Activated CD4-positive, alpha-beta T cell treated with anti-CD3 and anti-CD28 coated beads, Interleukin-10, Interleukin-2, amounts not matched to agents 100 ng/mL and 50 ng/mL, durations not matched to agents 16 hours and 8 hours (primary cell): ENCODE results near the gene LIMA1.

Source experiments
- DNase-seq: peaks from one replicate; pipeline ENCODE4 v3.0.0-alpha.2; 2020

The LIMA1 gene

GRCh38 chr12:50215033-50215432, 68.3 kb downstream of the LIMA1 start:
- DNase-seq: peak; percentile 23

- no peak for DNase-seq
Measured at GRCh38 chr12:50214018-50214417, 69.3 kb downstream of the LIMA1 start.

- DNase-seq: peak; percentile 28
Measured at GRCh38 chr12:50213439-50213838, 69.9 kb downstream of the LIMA1 start.

GRCh38 chr12:50212071-50212467, 71.3 kb downstream of the LIMA1 start:
- DNase-seq: no peak

GRCh38 chr12:50211392-50212070, 71.8 kb downstream of the LIMA1 start:
- DNase-seq: no peak

- no peak for DNase-seq
Measured at GRCh38 chr12:50207424-50207823, 75.9 kb downstream of the LIMA1 start.

GRCh38 chr12:50205648-50206047, 77.7 kb downstream of the LIMA1 start:
- DNase-seq: no peak

- no peak for DNase-seq
Measured at GRCh38 chr12:50203691-50204090, 79.6 kb downstream of the LIMA1 start.

- no peak for DNase-seq
Measured at GRCh38 chr12:50201987-50202521, 81.3 kb downstream of the LIMA1 start.

- no peak for DNase-seq
Measured at GRCh38 chr12:50200552-50201273, 82.6 kb downstream of the LIMA1 start.

GRCh38 chr12:50198829-50199228, 84.5 kb downstream of the LIMA1 start:
- no peak for DNase-seq

GRCh38 chr12:50197297-50197727, 86.0 kb downstream of the LIMA1 start:
- DNase-seq: no peak

GRCh38 chr12:50196537-50196936, 86.8 kb downstream of the LIMA1 start:
- DNase-seq: no peak

GRCh38 chr12:50195832-50196231, 87.5 kb downstream of the LIMA1 start:
- DNase-seq: no peak

GRCh38 chr12:50192908-50193307, 90.4 kb downstream of the LIMA1 start:
- no peak for DNase-seq

- DNase-seq: no peak
Measured at GRCh38 chr12:50192236-50192635, 91.1 kb downstream of the LIMA1 start.

GRCh38 chr12:50190859-50191258, 92.5 kb downstream of the LIMA1 start:
- peak; percentile 22 for DNase-seq

- DNase-seq: peak; percentile 66
Measured at GRCh38 chr12:50188875-50189575, 94.3 kb downstream of the LIMA1 start.

GRCh38 chr12:50188241-50188781, 95.0 kb downstream of the LIMA1 start:
- DNase-seq: no peak

GRCh38 chr12:50187084-50187900, 96.0 kb downstream of the LIMA1 start:
- peak; percentile 69 for DNase-seq

GRCh38 chr12:50186681-50187080, 96.6 kb downstream of the LIMA1 start:
- no peak for DNase-seq

GRCh38 chr12:50185970-50186663, 97.2 kb downstream of the LIMA1 start:
- no peak for DNase-seq
